ENCODE measurements around the gene ADTRP. TPM values are rescaled to one million over a fixed set of nuclear protein-coding genes. Genes with fewer than 3 reads are reported as not detected.

Gene ADTRP
- total and polyA plus RNA-seq, 4 donors: 0.82 to 7.4 (median 1.2) TPM

- H3K4me1 ChIP-seq (ENCODE audit: control insufficient read depth in 1 of 2, insufficient read depth in 2 of 2, low read length in 2 of 2): peaks cover 4 to 5% of the 10 kb centered on the region in 2 donors
- WGBS, 2 donors: 92 to 95% methylated on average over 7 of the region's 7 CpGs
- H3K36me3 ChIP-seq (ENCODE audit: control insufficient read depth in 1 of 2, insufficient read depth in 2 of 2, low read length in 1 of 2): no peaks in the 10 kb centered on the region
- intact Hi-C loops (cut with DNase I): no loop called here
- H3K9me3 ChIP-seq (ENCODE audit: control insufficient read depth, low read length): peaks cover 1% of the 10 kb centered on the region
- ATAC-seq (ENCODE audit: low FRiP score): no peak
- H3K27me3 ChIP-seq (ENCODE audit: control insufficient read depth in 1 of 2, insufficient read depth in 2 of 2, low read length in 1 of 2): no peaks in the 10 kb centered on the region
- DNase-seq: no peak
- H3K4me3 ChIP-seq (ENCODE audit: low read length in 2 of 2): no peak overlapping the region
- H3K27ac ChIP-seq (ENCODE audit: low read depth in 1 of 2, low read length in 2 of 2): no peak overlapping the region
Observed at GRCh38 chr6:11748591-11749210, 29.9 kb downstream of the ADTRP start.

- H3K27ac ChIP-seq (ENCODE audit: low read depth in 1 of 2, low read length in 2 of 2): no peak overlapping the region
- H3K4me3 ChIP-seq (ENCODE audit: low read length in 2 of 2): no peak overlapping the region
- no peaks in the 10 kb centered on the region for H3K27me3 ChIP-seq (ENCODE audit: control insufficient read depth in 1 of 2, insufficient read depth in 2 of 2, low read length in 1 of 2)
- 41 to 47% methylated on average over 3 of the region's 3 CpGs for WGBS, 2 donors
- no peaks in the 10 kb centered on the region for H3K9me3 ChIP-seq (ENCODE audit: control insufficient read depth, low read length)
- no peak for ATAC-seq (ENCODE audit: low FRiP score)
- H3K4me1 ChIP-seq (ENCODE audit: control insufficient read depth in 1 of 2, insufficient read depth in 2 of 2, low read length in 2 of 2): peaks cover 7% of the 10 kb centered on the region in 2 donors
- DNase-seq: no peak
- H3K36me3 ChIP-seq (ENCODE audit: control insufficient read depth in 1 of 2, insufficient read depth in 2 of 2, low read length in 1 of 2): no peaks in the 10 kb centered on the region
- intact Hi-C loops (cut with DNase I): no loop called here
Observed at GRCh38 chr6:11747021-11747420, 31.6 kb downstream of the ADTRP start.

GRCh38 chr6:11744753-11745152 is 33.9 kb downstream of the ADTRP start:
- Histone ChIP-seq H3K27ac (ENCODE audit: low read depth in 1 of 2, low read length in 2 of 2) (no peak overlapping the region), H3K4me3 (ENCODE audit: low read length in 2 of 2) (no peak overlapping the region), H3K36me3 (ENCODE audit: control insufficient read depth in 1 of 2, insufficient read depth in 2 of 2, low read length in 1 of 2) (no peaks in the 10 kb centered on the region), H3K4me1 (ENCODE audit: control insufficient read depth in 1 of 2, insufficient read depth in 2 of 2, low read length in 2 of 2) (peaks cover 7% of the 10 kb centered on the region in 2 donors), H3K9me3 (ENCODE audit: control insufficient read depth, low read length) (no peaks in the 10 kb centered on the region), H3K27me3 (ENCODE audit: control insufficient read depth in 1 of 2, insufficient read depth in 2 of 2, low read length in 1 of 2) (no peaks in the 10 kb centered on the region)
- DNase-seq: peak in 1 of 2 donors; percentile 87
- peak; percentile 89 for ATAC-seq (ENCODE audit: low FRiP score)
- intact Hi-C loops (cut with DNase I): no loop called here
- WGBS, 2 donors: 3 to 8% methylated on average over 3 of the region's 3 CpGs

GRCh38 chr6:11744101-11744500 is 34.5 kb downstream of the ADTRP start:
- H3K27ac ChIP-seq (ENCODE audit: low read depth in 1 of 2, low read length in 2 of 2): no peak overlapping the region

GRCh38 chr6:11740875-11741274 is 37.7 kb downstream of the ADTRP start:
- Histone ChIP-seq H3K9me3 (ENCODE audit: control insufficient read depth, low read length) (no peaks in the 10 kb centered on the region), H3K4me3 (ENCODE audit: low read length in 2 of 2) (no peak overlapping the region), H3K4me1 (ENCODE audit: control insufficient read depth in 1 of 2, insufficient read depth in 2 of 2, low read length in 2 of 2) (peaks cover 5 to 7% of the 10 kb centered on the region in 2 donors), H3K27me3 (ENCODE audit: control insufficient read depth in 1 of 2, insufficient read depth in 2 of 2, low read length in 1 of 2) (no peaks in the 10 kb centered on the region), H3K36me3 (ENCODE audit: control insufficient read depth in 1 of 2, insufficient read depth in 2 of 2, low read length in 1 of 2) (no peaks in the 10 kb centered on the region), H3K27ac (ENCODE audit: low read depth in 1 of 2, low read length in 2 of 2) (no peak overlapping the region)
- intact Hi-C loops (cut with DNase I): no loop called here
- no peak for ATAC-seq (ENCODE audit: low FRiP score)
- no peak for DNase-seq
- WGBS, 2 donors: 77% methylated on average over 4 of the region's 4 CpGs

More at GRCh38 chr6:11744101-11744500, 34.5 kb downstream of the ADTRP start:
- ATAC-seq (ENCODE audit: low FRiP score) (no peak), DNase-seq (no peak)
- Histone ChIP-seq H3K4me3 (ENCODE audit: low read length in 2 of 2) (no peak overlapping the region), H3K4me1 (ENCODE audit: control insufficient read depth in 1 of 2, insufficient read depth in 2 of 2, low read length in 2 of 2) (peaks cover 7% of the 10 kb centered on the region in 2 donors), H3K36me3 (ENCODE audit: control insufficient read depth in 1 of 2, insufficient read depth in 2 of 2, low read length in 1 of 2) (no peaks in the 10 kb centered on the region), H3K27me3 (ENCODE audit: control insufficient read depth in 1 of 2, insufficient read depth in 2 of 2, low read length in 1 of 2) (no peaks in the 10 kb centered on the region), H3K9me3 (ENCODE audit: control insufficient read depth, low read length) (no peaks in the 10 kb centered on the region)
- 91 to 98% methylated on average over 1 of the region's 1 CpG for WGBS, 2 donors
- intact Hi-C loops (cut with DNase I): no loop called here

GRCh38 chr6:11738661-11739375 is 39.8 kb downstream of the ADTRP start:
- no peak for ATAC-seq (ENCODE audit: low FRiP score)
- no peaks in the 10 kb centered on the region for H3K36me3 ChIP-seq (ENCODE audit: control insufficient read depth in 1 of 2, insufficient read depth in 2 of 2, low read length in 1 of 2)
- no peaks in the 10 kb centered on the region for H3K9me3 ChIP-seq (ENCODE audit: control insufficient read depth, low read length)
- no peak overlapping the region for H3K27ac ChIP-seq (ENCODE audit: low read depth in 1 of 2, low read length in 2 of 2)
- DNase-seq: no peak
- intact Hi-C loops (cut with DNase I): no loop called here
- H3K4me3 ChIP-seq (ENCODE audit: low read length in 2 of 2): no peak overlapping the region
- peaks cover 2% of the 10 kb centered on the region in 2 donors for H3K4me1 ChIP-seq (ENCODE audit: control insufficient read depth in 1 of 2, insufficient read depth in 2 of 2, low read length in 2 of 2)
- 91 to 92% methylated on average over 8 of the region's 8 CpGs for WGBS, 2 donors
- H3K27me3 ChIP-seq (ENCODE audit: control insufficient read depth in 1 of 2, insufficient read depth in 2 of 2, low read length in 1 of 2): no peaks in the 10 kb centered on the region

GRCh38 chr6:11738234-11738633 is 40.4 kb downstream of the ADTRP start:
- no peak overlapping the region for H3K4me3 ChIP-seq (ENCODE audit: low read length in 2 of 2)
- no peaks in the 10 kb centered on the region for H3K27me3 ChIP-seq (ENCODE audit: control insufficient read depth in 1 of 2, insufficient read depth in 2 of 2, low read length in 1 of 2)
- no peak for DNase-seq
- no peaks in the 10 kb centered on the region for H3K9me3 ChIP-seq (ENCODE audit: control insufficient read depth, low read length)
- no peak overlapping the region for H3K27ac ChIP-seq (ENCODE audit: low read depth in 1 of 2, low read length in 2 of 2)
- 94 to 96% methylated on average over 3 of the region's 3 CpGs for WGBS, 2 donors
- H3K4me1 ChIP-seq (ENCODE audit: control insufficient read depth in 1 of 2, insufficient read depth in 2 of 2, low read length in 2 of 2): peaks cover 2% of the 10 kb centered on the region in 2 donors
- intact Hi-C loops (cut with DNase I): no loop called here
- no peak for ATAC-seq (ENCODE audit: low FRiP score)
- H3K36me3 ChIP-seq (ENCODE audit: control insufficient read depth in 1 of 2, insufficient read depth in 2 of 2, low read length in 1 of 2): no peaks in the 10 kb centered on the region

GRCh38 chr6:11736601-11737000 is 42.0 kb downstream of the ADTRP start:
- intact Hi-C loops (cut with DNase I): no loop called here
- no peak for DNase-seq
- 87 to 92% methylated on average over 7 of the region's 7 CpGs for whole genome bisulfite sequencing, 2 donors
- H3K9me3 ChIP-seq (ENCODE audit: control insufficient read depth, low read length): no peaks in the 10 kb centered on the region
- H3K4me3 ChIP-seq (ENCODE audit: low read length in 2 of 2): no peak overlapping the region
- H3K36me3 ChIP-seq (ENCODE audit: control insufficient read depth in 1 of 2, insufficient read depth in 2 of 2, low read length in 1 of 2): no peaks in the 10 kb centered on the region
- no peaks in the 10 kb centered on the region for H3K27me3 ChIP-seq (ENCODE audit: control insufficient read depth in 1 of 2, insufficient read depth in 2 of 2, low read length in 1 of 2)
- no peaks in the 10 kb centered on the region for H3K4me1 ChIP-seq (ENCODE audit: control insufficient read depth in 1 of 2, insufficient read depth in 2 of 2, low read length in 2 of 2)
- H3K27ac ChIP-seq (ENCODE audit: low read depth in 1 of 2, low read length in 2 of 2): no peak overlapping the region
- ATAC-seq (ENCODE audit: low FRiP score): no peak
